BLaER1 (cell line): Measurements from ENCODE around the gene PDRG1.

Experiments used
- H3K27ac ChIP-seq: shearing (Covaris generic); formaldehyde crosslinking; 2 replicates; pipeline ENCODE4 v1.8.1; 2022
- H3K27me3 ChIP-seq: shearing (Covaris generic); formaldehyde crosslinking; 2 replicates; pipeline ENCODE4 v1.8.1; 2022
- H3K36me3 ChIP-seq: shearing (Covaris generic); formaldehyde crosslinking; 2 replicates; pipeline ENCODE4 v1.8.1; 2022
- H3K4me1 ChIP-seq: shearing (Covaris generic); formaldehyde crosslinking; 2 replicates; pipeline ENCODE4 v1.8.1; 2022
- H3K4me2 ChIP-seq: shearing (Covaris generic); formaldehyde crosslinking; 2 replicates; pipeline ENCODE4 v1.8.1; 2022
- H3K4me3 ChIP-seq: shearing (Covaris generic); formaldehyde crosslinking; 2 replicates; pipeline ENCODE4 v1.8.1; 2022
- H3K9ac ChIP-seq: shearing (Covaris generic); formaldehyde crosslinking; 2 replicates; pipeline ENCODE4 v1.8.1; 2022
- H3K9me3 ChIP-seq: shearing (Covaris generic); formaldehyde crosslinking; 2 replicates; pipeline ENCODE4 v1.8.1; 2022
- H4K20me1 ChIP-seq: shearing (Covaris generic); formaldehyde crosslinking; 2 replicates; pipeline ENCODE4 v1.8.1; 2022
- Cebpa-rat ChIP-seq: shearing (Covaris generic); IDR thresholded peaks from 2 replicates; pipeline ENCODE4 v1.8.1; 2022

Gene PDRG1

DNA sequence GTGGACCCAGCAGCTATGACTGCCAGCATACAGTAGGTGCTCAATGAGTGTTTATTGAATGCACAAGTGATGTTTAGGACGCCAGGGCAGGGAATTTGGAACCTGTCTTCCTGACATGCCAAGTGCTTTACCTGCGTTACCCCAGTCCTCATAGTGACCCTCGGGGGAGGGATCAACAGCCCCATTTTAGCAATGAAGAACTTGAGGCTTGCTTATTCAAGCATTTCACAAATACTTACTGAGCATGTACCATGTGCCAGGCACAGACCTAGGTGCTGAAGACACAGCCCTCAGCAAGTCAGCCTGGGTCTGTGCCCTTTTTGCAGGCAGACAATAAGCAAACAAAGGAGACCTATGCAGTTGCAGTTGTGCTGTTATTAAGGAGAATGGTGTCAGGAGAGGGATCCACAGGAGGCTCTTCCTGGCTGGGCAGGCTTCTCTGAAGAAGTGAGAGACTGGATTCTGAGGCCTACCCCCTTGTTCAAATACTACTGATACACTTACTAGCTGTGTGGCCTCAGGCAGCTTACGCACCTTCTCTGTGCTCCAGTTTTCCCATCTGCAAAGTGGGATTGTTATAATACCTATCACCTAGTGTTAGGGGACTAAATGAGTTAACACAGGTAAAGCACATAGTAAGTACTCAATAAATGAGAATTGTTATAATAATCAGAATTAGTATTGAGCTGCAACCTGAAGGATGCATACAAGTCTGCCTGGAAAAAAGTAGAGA is 41.6 kb downstream of the PDRG1 start:
- Histone ChIP-seq H3K9me3 (no peaks in the 10 kb centered on the region), H3K27ac (no peak overlapping the region), H3K4me2 (no peak overlapping the region), H3K36me3 (no peaks in the 10 kb centered on the region), H3K27me3 (no peaks in the 10 kb centered on the region), H3K4me1 (peaks cover 8% of the 10 kb centered on the region; the same call in 1 of the 2 replicates), H3K4me3 (no peak overlapping the region), H3K9ac (no peak overlapping the region), H4K20me1 (no peaks in the 10 kb centered on the region)
- TF ChIP-seq Cebpa-rat: no peak

DNA sequence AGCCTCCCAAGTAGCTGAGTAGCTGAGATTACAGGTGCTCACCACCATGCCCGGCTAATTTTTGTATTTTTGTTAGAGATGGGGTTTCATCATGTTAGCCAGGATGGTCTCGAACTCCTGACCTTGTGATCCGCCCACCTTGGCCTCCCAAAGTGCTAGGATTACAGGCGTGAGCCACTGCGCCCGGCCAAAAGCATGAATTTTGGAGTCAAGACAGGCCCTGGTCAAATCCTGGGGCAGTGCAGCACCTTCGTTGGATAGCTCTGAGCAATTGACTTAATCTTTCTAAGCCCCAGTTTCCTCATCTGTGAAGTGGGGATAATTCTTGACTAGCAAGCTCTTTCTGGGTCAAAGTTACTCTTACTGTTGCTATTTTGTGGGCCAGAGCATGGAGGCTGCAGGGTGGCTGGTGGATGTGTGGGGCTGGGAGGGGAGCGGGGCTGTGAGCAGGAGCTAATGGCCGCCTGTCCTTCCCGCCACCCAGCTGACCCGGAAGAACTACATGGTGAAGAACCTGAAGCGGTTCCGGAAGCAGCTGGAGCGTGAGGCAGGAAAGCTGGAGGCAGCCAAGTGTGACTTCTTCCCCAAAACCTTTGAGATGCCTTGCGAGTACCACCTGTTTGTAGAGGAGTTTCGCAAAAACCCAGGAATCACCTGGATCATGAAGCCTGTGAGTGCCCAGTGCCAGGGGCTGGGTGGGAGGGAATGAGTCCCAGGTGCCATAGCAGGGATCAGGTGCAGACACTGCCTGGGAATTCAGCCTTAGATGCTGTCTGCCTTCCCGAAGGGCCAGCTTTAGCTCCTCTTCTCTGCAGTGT is 42.4 kb downstream of the PDRG1 start:
- TF ChIP-seq Cebpa-rat: no peak
- H4K20me1 ChIP-seq: no peaks in the 10 kb centered on the region

DNA sequence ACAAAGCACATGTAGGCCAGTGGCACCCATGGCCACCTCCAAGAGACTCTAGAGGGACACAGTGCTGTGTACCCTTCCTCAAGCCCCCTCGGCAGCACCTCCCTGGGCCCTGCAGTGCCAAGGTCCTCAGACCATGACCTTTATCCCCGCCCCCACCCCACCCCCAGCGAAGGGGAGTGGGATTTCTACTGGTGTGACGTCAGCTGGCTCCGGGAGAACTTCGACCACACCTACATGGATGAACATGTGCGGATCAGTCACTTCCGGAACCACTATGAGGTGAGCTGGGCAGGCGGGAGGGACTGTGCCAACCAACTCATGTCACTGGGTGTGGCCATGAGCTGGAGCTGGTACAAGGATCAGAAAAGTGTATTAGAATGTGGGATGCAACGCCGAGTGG is 43.4 kb downstream of the PDRG1 start:
- Histone ChIP-seq H3K4me3 (no peak overlapping the region), H3K4me2 (no peak overlapping the region), H4K20me1 (no peaks in the 10 kb centered on the region), H3K27ac (no peak overlapping the region), H3K4me1 (no peaks in the 10 kb centered on the region), H3K9me3 (no peaks in the 10 kb centered on the region), H3K27me3 (no peaks in the 10 kb centered on the region), H3K9ac (no peak overlapping the region), H3K36me3 (no peaks in the 10 kb centered on the region)
- TF ChIP-seq Cebpa-rat: no peak

More for the DNA sequence above, 42.4 kb downstream of the PDRG1 start:
- no peak overlapping the region for H3K4me2 ChIP-seq
- no peak overlapping the region for H3K9ac ChIP-seq
- no peaks in the 10 kb centered on the region for H3K36me3 ChIP-seq
- H3K27ac ChIP-seq: no peak overlapping the region
- peaks cover 2% of the 10 kb centered on the region; the same call in 1 of the 2 replicates for H3K4me1 ChIP-seq
- no peak overlapping the region for H3K4me3 ChIP-seq
- H3K9me3 ChIP-seq: no peaks in the 10 kb centered on the region
- H3K27me3 ChIP-seq: no peaks in the 10 kb centered on the region

DNA sequence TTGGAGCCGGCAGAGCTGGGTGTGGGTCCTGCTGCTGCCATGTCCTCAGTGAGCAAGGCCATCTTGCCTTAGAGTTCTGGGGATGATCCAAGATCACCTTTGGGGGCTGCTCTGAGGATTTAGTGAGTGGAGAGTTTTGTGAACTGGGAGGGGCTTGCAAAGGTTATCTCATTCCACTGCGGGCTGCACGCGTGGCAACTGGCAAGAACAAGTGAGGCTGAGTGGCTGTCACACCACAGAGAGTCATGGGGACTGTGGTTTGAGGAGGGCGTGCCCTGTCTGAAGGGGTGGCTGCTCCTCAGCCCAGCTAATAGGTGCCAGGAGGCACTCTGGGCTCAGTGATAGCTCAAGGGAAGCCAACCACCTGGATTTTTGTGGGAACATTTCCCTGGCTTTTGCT is 43.8 kb downstream of the PDRG1 start:
- Histone ChIP-seq H3K4me2 (no peak overlapping the region), H3K36me3 (no peaks in the 10 kb centered on the region), H3K9ac (no peak overlapping the region), H3K27ac (no peak overlapping the region), H3K4me1 (no peaks in the 10 kb centered on the region), H3K9me3 (no peaks in the 10 kb centered on the region), H4K20me1 (no peaks in the 10 kb centered on the region), H3K27me3 (no peaks in the 10 kb centered on the region), H3K4me3 (no peak overlapping the region)
- TF ChIP-seq Cebpa-rat: no peak

DNA sequence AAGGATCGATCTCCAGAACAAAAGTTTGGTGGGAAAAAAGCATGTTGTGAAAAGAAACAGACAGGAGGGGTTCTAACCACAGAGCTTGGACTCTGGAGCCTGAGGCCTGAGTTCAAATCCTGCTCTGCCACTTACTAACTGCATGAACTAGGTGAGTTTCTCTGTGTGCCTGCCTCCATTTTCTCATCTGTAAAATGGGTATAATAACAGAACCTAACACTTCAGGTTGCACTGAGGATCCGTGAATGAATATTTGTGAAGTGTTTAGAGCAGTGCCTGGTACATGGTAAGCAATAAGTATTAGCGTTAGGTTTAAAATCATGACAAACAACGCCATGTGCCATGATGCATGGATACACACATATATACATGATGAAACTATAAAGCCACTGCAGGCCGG is 44.8 kb downstream of the PDRG1 start:
- TF ChIP-seq Cebpa-rat: no peak
- no peak overlapping the region for H3K9ac ChIP-seq
- H3K4me1 ChIP-seq: no peaks in the 10 kb centered on the region
- H4K20me1 ChIP-seq: no peaks in the 10 kb centered on the region
- no peak overlapping the region for H3K4me3 ChIP-seq
- H3K4me2 ChIP-seq: no peak overlapping the region
- no peak overlapping the region for H3K27ac ChIP-seq
- H3K36me3 ChIP-seq: no peaks in the 10 kb centered on the region
- no peaks in the 10 kb centered on the region for H3K27me3 ChIP-seq
- H3K9me3 ChIP-seq: no peaks in the 10 kb centered on the region

DNA sequence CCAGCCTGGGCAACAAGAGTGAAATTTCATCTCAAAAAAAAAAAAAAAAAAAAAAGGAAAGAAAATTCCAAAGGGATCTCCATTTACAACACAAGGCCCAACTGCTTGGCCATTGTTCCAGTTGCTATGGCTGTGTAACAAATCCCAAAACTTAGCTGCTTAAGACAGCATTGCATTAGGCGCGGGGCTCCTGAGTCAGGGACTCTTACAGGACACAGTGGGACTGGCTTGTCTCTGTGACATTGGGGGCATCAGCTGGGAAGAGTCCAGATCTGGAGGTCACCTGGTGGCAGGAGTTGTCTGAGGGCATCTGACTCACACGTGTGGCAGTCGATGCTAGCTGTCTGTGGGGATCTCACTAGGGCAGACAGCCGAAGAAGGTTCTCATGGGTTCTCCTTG is 45.8 kb downstream of the PDRG1 start:
- no peaks in the 10 kb centered on the region for H3K4me1 ChIP-seq

DNA sequence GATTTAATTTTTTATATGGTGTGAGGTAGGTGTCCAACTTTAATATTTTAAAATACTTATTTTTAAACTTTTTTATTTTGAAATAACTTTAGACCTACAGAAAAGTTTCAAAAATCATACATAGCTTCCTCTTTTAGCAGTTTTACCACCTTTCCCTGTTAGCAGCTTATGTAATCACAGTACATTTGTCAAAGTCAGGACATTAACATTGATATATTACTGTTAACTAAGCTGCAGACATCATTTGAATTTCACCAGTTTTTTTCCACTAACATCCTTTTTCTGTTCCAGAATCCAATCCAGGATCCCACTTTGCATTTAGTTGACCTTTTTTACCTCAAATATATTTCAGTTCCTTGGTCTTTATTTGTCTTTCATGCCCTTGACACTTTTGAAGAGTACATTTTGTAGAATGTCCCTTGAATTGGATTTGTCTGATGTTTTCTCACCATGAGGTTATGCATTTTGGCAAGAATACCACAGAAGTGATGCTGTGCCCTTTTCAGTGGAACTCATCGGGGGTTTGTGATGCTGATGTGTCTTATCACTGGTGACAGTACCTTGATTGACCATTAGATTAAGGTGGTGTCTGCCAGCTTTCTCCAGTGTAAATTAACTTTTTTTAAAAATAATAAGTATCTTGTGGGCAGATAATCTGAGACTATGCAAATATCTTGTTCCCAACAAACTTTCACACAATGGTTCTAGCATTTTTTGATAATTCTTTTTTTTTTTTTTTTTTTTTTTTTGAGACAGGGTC is 48.0 kb downstream of the PDRG1 start:
- H3K4me3 ChIP-seq: no peak overlapping the region
- TF ChIP-seq Cebpa-rat: no peak

More for the DNA sequence above, 45.8 kb downstream of the PDRG1 start:
- H3K9ac ChIP-seq: no peak overlapping the region
- no peaks in the 10 kb centered on the region for H3K36me3 ChIP-seq
- no peak overlapping the region for H3K27ac ChIP-seq
- no peak overlapping the region for H3K4me2 ChIP-seq
- H4K20me1 ChIP-seq: no peaks in the 10 kb centered on the region
- no peaks in the 10 kb centered on the region for H3K27me3 ChIP-seq
- H3K4me3 ChIP-seq: no peak overlapping the region
- no peak for TF ChIP-seq Cebpa-rat
- H3K9me3 ChIP-seq: no peaks in the 10 kb centered on the region

DNA sequence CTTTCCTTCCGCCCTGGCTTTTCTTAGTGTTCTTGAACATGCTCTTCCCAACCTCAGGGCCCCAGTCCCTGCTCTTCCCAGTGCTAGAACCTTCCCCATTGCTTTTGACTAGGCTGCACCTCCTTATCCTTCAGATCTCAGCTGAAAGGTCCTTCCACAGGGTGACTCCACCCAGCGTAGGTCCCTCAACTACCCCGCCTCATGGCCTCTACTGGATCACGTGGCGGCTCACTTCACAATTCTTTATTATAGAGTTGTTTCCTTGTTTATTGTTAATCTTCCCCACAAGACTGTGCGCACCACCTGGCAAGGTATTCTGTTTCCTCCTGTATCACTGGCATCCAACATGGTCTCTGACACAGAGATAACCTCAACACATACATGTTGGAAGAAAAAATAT is 50.2 kb downstream of the PDRG1 start:
- no peak overlapping the region for H3K4me2 ChIP-seq

More for the DNA sequence above, 48.0 kb downstream of the PDRG1 start:
- no peaks in the 10 kb centered on the region for H3K4me1 ChIP-seq
- H3K9me3 ChIP-seq: no peaks in the 10 kb centered on the region
- no peak overlapping the region for H3K27ac ChIP-seq
- no peaks in the 10 kb centered on the region for H3K36me3 ChIP-seq
- no peaks in the 10 kb centered on the region for H3K27me3 ChIP-seq
- H3K9ac ChIP-seq: no peak overlapping the region
- H4K20me1 ChIP-seq: no peaks in the 10 kb centered on the region
- H3K4me2 ChIP-seq: no peak overlapping the region

DNA sequence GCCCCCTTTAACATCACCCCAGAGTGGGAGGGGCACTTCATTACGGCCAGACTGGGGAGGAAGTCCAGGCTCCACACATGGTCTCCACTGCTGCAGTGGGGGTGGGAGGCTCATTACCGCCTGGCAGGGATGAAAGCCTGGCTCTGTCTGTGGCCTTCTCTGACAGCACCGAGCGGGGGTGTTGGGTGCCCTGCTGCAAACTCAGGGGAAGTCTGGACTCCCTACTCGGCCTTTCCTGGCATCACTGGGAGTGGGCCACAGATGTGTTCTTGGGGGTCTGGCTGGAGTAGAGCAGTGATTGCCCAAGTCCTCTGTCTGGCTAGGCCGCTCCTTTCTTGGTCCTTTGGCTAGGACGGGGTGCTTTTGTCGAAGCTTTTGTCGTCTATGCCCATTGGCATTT is 54.3 kb downstream of the PDRG1 start:
- Histone ChIP-seq H3K9ac (no peak overlapping the region), H3K4me3 (no peak overlapping the region), H3K27ac (no peak overlapping the region), H3K4me2 (no peak overlapping the region), H3K9me3 (peaks cover 4% of the 10 kb centered on the region; the same call in 1 of the 2 replicates), H3K36me3 (no peaks in the 10 kb centered on the region), H3K27me3 (no peaks in the 10 kb centered on the region), H3K4me1 (peaks cover 14% of the 10 kb centered on the region), H4K20me1 (no peaks in the 10 kb centered on the region)
- TF ChIP-seq Cebpa-rat: no peak

More for the DNA sequence above, 50.2 kb downstream of the PDRG1 start:
- no peaks in the 10 kb centered on the region for H3K36me3 ChIP-seq
- no peaks in the 10 kb centered on the region for H3K9me3 ChIP-seq
- no peaks in the 10 kb centered on the region for H4K20me1 ChIP-seq
- no peaks in the 10 kb centered on the region for H3K4me1 ChIP-seq
- no peak overlapping the region for H3K9ac ChIP-seq
- no peak overlapping the region for H3K4me3 ChIP-seq
- H3K27me3 ChIP-seq: no peaks in the 10 kb centered on the region
- TF ChIP-seq Cebpa-rat: no peak
- no peak overlapping the region for H3K27ac ChIP-seq
